ENCODE results near the gene VAT1L.

DNA sequence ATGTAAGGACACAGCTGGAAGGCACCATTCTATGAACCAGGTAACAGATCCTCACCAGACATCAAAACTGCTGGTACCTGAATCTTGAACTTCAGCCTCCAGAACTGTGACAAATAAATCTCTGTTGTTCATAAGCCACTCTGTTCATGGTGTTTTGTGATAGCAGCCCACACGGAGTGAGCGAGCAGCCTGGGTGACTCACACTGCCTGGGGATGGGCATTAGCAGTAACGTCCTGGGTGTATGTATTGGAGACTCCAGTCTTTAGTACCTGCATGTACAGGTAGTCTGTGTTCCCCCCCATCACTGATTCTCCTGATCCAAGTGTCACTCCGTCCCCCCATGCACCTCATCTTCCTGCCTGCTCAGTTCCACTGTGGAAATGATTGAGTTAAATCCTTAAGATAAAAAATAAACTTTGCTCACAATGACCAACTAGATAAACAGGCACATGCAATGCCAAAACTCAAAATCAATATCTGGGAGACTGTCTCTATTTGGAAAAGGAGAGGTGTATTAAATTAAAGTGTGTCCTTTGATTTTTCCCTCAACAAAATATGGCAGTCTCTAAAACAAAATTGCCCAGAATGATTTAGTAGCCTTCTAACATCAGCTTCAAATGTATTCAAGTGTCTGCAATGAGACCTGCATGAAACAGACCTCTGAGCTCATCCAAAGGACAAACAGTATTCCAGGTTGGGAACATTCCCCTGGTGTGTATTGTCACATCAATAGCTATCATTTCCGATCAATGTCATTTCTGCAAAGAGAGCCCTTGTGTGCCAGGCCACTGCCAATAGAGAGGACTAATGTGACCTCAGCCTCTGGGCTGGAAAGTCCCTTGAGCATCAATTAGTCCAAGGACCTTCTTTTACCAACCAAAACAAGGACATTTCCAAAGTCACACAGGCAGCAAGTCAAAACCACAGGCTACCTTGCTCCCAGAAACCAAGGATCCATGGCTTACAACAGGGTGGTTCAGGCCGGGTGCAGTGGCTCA, 12.2 kb upstream of the VAT1L start:
- TF ChIP-seq, protein P1, sequence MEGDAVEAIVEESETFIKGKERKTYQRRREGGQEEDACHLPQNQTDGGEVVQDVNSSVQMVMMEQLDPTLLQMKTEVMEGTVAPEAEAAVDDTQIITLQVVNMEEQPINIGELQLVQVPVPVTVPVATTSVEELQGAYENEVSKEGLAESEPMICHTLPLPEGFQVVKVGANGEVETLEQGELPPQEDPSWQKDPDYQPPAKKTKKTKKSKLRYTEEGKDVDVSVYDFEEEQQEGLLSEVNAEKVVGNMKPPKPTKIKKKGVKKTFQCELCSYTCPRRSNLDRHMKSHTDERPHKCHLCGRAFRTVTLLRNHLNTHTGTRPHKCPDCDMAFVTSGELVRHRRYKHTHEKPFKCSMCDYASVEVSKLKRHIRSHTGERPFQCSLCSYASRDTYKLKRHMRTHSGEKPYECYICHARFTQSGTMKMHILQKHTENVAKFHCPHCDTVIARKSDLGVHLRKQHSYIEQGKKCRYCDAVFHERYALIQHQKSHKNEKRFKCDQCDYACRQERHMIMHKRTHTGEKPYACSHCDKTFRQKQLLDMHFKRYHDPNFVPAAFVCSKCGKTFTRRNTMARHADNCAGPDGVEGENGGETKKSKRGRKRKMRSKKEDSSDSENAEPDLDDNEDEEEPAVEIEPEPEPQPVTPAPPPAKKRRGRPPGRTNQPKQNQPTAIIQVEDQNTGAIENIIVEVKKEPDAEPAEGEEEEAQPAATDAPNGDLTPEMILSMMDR (IDR thresholded peaks at IDR 0.05) = no peak
- TF ChIP-seq ZFX (IDR thresholded peaks at IDR 0.05; ENCODE audit: borderline replicate concordance) = no peak

All from 22Rv1 (cell line).